HG03039 (cell line): ENCODE measurements around the gene MFAP4.

Source experiments
- ATAC-seq: cut with Tn5 transposase; IDR thresholded peaks from one replicate; pipeline ENCODE4 v1.9.1; 2021; ENCODE audit warnings: mild to moderate bottlenecking, moderate library complexity; ENCODE audit not compliant: unreplicated experiment

MFAP4 gene

GRCh38 chr17:19387921-19388521, 1.0 kb upstream of the MFAP4 start:
- no peak for ATAC-seq

DNA sequence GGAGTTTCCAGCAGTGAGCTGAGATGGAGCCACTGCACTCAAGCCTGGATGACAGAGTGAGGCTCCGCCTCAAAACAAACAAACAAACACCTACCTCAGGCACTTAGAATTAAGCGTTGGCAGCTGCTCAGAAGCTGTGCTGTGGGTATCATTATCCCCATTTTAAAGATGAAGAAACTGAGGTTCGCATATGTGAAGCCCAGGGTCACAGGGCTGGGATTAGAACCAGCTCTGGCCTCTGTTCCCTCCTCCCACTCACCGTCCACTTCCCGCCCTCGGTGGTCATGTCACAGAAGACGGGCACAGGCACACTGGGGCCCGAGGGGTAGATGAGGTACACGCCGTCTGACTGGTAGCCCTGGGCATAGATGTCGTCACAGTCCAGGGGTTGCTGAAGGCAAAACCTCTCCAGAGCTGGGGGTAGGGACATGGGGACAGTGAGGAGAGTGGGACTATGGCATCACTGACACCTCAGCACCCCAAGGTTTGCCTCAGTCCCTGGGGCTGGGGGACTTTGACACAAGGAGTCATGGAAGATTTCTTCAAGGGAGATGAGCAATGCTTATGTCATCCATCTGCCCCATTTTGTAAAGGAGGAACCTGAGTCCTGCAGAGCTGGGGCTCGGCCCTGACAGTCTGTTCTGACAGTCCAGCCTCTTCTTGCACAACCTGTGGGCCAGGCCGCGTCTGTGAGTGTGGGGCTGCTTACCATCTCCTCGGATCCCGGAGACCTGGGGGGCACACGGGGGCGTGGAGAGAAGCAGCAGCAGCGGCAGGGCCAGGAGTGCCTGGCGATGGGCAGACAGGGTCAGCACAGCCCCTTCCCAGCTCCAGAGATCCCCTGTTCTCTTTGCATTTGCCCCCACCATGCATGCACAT, 700 bp downstream of the MFAP4 start:
- ATAC-seq: no peak

GRCh38 chr17:19385521-19385983, 1.4 kb downstream of the MFAP4 start:
- no peak for ATAC-seq

DNA sequence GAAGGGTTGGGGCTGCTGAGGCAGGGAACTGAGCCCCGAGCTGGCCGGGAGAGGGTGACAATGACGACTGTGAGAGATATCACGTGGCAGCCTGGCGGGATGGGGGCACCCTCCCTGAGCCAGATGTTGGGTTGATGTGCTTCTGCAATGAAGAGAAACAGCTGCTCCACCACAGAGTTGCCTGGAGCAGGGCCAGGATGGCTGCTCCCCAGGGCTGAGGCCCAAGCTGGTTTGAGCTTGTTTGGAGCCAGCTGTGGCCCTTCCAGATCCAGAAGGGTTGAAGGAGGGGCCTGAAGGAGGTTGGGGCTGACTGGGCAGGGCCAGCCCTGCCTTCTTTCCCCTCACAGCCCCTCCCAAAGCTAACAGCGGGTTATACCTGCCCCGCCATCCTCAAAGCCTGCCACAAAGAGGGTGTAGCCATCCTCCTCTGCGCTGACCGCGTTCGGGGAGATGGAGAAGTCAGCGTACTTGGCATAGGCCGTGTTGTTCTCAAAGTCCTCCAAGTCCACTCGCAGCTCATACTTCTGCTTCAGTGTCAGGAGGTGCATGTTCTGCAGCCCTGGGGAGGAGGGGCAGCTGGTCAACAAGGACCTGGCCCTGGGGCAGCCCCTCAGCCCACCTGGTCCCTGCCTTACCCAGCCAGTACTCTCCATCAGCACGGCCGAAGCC, 2.1 kb downstream of the MFAP4 start:
- no peak for ATAC-seq

- no peak for ATAC-seq
Observed at GRCh38 chr17:19383681-19384470, 3.1 kb downstream of the MFAP4 start.

DNA sequence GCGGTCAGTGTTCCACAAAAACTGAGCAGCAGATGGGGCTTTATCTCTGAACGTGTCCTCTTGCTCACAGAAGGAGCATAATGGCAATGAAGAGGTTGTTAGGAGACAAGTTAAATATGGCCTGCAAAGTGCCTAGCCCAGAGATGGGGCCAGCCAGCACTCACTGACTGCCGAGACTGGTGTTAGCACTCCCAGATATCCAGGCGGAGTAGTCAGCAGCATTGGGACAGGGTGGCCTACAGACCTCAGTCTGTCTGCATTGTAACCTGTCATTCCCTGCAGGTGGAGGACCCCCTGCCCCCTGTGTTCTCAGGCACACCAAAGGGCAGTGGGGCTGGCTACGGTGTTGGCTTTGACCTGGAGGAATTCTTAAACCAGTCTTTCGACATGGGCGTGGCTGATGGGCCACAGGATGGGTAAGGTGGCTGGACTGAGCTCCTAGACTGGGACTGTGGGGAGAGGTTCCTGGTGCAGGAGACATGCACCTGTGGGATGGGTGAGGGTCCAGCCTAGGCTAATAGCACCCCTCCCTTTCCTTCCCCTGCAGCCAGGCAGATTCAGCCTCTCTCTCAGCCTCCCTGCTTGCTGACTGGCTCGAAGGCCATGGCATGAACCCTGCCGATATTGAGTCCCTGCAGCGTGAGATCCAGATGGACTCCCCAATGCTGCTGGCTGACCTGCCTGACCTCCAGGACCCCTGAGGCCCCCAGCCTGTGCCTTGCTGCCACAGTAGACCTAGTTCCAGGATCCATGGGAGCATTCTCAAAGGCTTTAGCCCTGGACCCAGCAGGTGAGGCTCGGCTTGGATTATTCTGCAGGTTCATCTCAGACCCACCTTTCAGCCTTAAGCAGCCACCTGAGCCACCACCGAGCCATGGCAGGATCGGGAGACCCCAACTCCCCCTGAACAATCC, 4.2 kb downstream of the MFAP4 start:
- no peak for ATAC-seq

GRCh38 chr17:19381741-19382444, 5.1 kb downstream of the MFAP4 start:
- no peak for ATAC-seq

GRCh38 chr17:19381361-19381740, 5.6 kb downstream of the MFAP4 start:
- ATAC-seq: no peak

GRCh38 chr17:19380481-19381301, 6.3 kb downstream of the MFAP4 start:
- ATAC-seq: no peak

DNA sequence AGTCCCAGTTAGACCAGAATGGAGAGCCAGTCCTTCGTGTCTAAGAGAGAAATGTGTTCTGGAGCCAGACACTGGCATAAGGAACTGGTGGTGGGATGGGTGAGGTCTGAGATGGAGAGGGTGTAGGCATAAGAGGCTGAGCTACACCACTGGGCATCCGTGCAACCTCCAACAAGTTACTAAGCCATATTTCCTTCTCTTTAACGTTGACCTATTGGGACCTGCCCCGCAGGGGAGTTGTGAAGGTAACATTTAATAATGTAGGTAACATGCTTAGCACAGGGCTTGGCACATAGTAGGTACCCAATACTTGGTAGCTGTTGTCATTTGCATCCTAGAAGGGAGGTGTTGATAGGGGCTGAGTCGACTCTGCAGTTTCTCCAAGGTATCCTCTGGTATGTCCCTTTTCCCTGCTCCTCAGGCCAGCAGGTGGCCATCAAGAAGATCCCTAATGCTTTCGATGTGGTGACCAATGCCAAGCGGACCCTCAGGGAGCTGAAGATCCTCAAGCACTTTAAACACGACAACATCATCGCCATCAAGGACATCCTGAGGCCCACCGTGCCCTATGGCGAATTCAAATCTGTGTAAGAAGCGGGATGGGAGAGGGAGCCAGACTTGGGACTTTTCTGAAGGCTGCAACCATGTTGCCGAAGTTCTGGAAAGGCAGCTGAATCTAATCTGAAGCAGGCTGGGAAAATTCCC, 7.5 kb downstream of the MFAP4 start:
- ATAC-seq: no peak

DNA sequence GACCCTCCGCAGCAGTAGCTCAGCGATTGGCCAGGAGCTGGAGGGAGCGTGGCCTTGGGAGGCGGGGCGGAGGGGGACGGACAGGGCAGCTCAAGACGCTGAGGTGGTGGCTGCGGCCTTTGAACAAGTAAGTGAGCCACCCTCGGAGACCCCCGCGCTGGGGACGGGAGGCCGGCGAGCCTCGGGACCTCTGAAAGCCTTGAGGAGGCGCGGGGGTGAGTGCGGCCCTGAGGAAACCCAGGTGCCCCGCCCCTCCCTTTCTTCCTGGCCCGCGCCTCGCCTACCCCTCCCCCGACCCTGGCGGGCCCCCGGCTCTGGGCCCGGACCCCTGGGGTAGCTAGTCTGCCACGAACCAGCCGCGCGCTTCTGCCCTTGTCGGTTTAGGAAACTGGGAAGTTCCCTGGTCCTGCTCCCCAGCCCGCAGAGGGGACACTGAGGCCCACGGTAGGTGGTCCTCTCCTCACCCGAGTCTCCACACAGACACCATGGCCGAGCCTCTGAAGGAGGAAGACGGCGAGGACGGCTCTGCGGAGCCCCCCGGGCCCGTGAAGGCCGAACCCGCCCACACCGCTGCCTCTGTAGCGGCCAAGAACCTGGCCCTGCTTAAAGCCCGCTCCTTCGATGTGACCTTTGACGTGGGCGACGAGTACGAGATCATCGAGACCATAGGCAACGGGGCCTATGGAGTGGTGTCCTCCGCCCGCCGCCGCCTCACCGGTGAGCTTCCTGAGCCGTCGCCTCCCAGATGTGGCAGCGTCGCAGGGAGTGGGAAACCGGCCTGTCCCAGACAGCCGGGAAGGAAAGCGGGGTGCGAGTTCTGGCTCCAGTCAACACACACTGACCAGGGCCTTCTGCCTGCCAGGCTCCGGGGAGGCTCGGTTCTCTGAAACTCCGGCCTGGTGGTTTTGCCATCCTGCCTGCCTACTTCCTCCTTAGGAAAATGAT, 8.3 kb downstream of the MFAP4 start, which contains the start of gene MAPK7:
Gene MAPK7, plus strand, starts transcription at position 83 of the 945 bp plus-strand sequence. Its CDS starts 403 bp downstream, at position 486.
- ATAC-seq: no peak

GRCh38 chr17:19377602-19378415, 9.2 kb downstream of the MFAP4 start:
- peak; percentile 84 for ATAC-seq

GRCh38 chr17:19376811-19377210, 10.2 kb downstream of the MFAP4 start:
- ATAC-seq: no peak

- ATAC-seq: no peak
Observed at GRCh38 chr17:19375732-19376131, 11.3 kb downstream of the MFAP4 start.

DNA sequence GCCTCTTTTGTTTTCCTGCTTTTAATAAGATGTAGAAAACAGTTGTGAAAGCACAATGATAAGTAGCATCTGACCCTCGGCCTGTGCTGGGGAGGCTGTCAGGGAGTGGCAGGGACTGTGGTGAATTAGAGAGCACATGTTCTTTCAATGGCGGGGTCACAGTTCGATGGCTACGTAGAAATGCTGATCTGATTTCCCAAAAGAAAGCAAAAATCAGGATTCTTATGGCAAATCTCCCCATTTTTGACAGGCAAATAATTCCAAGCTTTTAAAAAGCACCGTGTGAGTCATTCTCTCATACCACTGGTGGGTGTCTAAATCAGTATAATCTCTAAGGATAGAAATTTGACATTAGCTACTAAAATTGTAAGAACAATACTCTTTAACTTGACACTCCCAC, 12.9 kb downstream of the MFAP4 start:
- no peak for ATAC-seq
